ENCODE results near the gene HYKK.

DNA sequence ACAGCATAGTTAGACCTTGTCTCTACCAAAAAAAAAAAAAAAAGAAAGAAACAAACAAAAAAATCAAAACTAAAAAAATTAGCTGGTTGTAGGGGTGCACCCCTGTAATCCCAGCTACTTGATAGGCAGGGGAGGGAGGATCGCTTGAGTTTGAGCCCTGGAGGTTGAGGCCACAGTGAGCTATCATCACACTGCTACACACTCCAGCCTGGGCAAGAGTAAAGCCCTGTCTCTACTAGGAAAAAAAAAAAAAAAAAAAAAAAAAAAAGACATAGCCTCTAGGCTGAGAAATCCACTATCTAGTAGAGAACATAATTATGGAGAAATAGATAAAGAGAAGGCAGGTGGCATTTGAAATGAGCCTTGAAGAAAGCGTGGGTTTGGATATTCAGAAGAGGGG is 55.7 kb downstream of the HYKK start:
- TF ChIP-seq CTCF (IDR thresholded peaks at IDR 0.05) (no peak), POLR2A (IDR thresholded peaks at IDR 0.05; ENCODE audit: low read depth) (no peak)
